Heart right ventricle (tissue), 16 donors: ENCODE results near the gene TEX28. TPM values are rescaled to one million over a fixed set of nuclear protein-coding genes. Genes with fewer than 3 reads are reported as not detected.
"Not testable (repeated sequence)": the region's sequence is repeated elsewhere in the genome, so short reads cannot be mapped to it uniquely, and the experiment has no call there.

Experiments
- ATAC-seq, 8 donors: fragments of 200-7000 bp; cut with Tn5 transposase; one replicate each; pipeline ENCODE4 v1.9.1; 2020; ENCODE audit warnings: mild to moderate bottlenecking in 8 of 8, moderate library complexity in 8 of 8, moderate number of reproducible peaks in 1 of 8
- DNase-seq, 2 donors: peaks; one replicate each; pipeline ENCODE4 v3.0.0-alpha.2; 2020
- H3K27ac ChIP-seq, 10 donors: fragments of 200-600 bp; sonication (generic) in 2 of 10; one replicate each; pipeline versions ENCODE4 v1.5.0 to v1.8.0; 2020 to 2022; ENCODE audit warnings: mild to moderate bottlenecking in 3 of 10
- H3K27me3 ChIP-seq, 7 donors: fragments of 200-600 bp; one replicate each; pipeline ENCODE4 v1.8.0; 2021 to 2022; ENCODE audit warnings: mild to moderate bottlenecking in 2 of 7
- H3K36me3 ChIP-seq, 9 donors: fragments of 200-600 bp; sonication (generic) in 1 of 9; one replicate each; pipeline versions ENCODE4 v1.5.0 to v1.8.0; 2020 to 2022; ENCODE audit warnings: mild to moderate bottlenecking in 2 of 9
- H3K4me1 ChIP-seq, 9 donors: fragments of 200-600 bp; sonication (generic) in 1 of 9; one replicate each; pipeline versions ENCODE4 v1.5.0 to v1.8.0; 2020 to 2022; ENCODE audit warnings: mild to moderate bottlenecking in 4 of 9
- H3K4me3 ChIP-seq, 10 donors: fragments of 200-600 bp; sonication (generic) in 2 of 10; one replicate each; pipeline versions ENCODE4 v1.5.0 to v1.8.0; 2020 to 2022; ENCODE audit warnings: mild to moderate bottlenecking in 7 of 10, moderate library complexity in 2 of 10
- H3K9me3 ChIP-seq, 11 donors: fragments of 200-600 bp in 10 of 11; sonication (generic) in 2 of 11; one replicate each; pipeline versions ENCODE4 v1.5.0 to v1.8.0; 2013 to 2022; ENCODE audit warnings: mild to moderate bottlenecking in 2 of 11, control low read depth in 1 of 11, moderate library complexity in 1 of 11
- WGBS, 2 donors: extraction: QIAGEN DNeasy Blood & Tissue Kit; methylation state at CpG; one replicate each; pipeline ENCODE4 v1.1.7; 2013; ENCODE audit warnings: inconsistent platforms in 1 of 2; 5-methylcytosine and 5-hydroxymethylcytosine counted together
- intact Hi-C, 10 donors: fragments of 100-400 bp; cut with DNase I; formaldehyde crosslinking; loops; one replicate each; pipeline versions ENCODE4 v1.11.1 to v1.14.2; 2022
- polyA plus RNA-seq, 2 donors: library from polyadenylated mRNA; stranded (reverse); fragments of 200-250 nt; gene quantifications; one replicate each; pipeline ENCODE4 v1.2.3, GENCODE V29; 2013
- total RNA-seq, 10 donors: library from RNA; stranded (reverse); fragmentation: NEBNext Ultra II Directional in 3 of 10; extraction: Animal tissue kit (Norgen Biotek cat#: 25700) in 3 of 10; gene quantifications; one replicate each; pipeline versions ENCODE4 v1.2.1 to v1.2.4, GENCODE V29; 2021 to 2023
- TF ChIP-seq, protein P1 (sequence below), 9 donors: fragments of 200-600 bp; sonication (generic) in 2 of 9; IDR thresholded peaks; one replicate each; pipeline versions ENCODE4 v1.5.0 to v1.8.0; 2021 to 2022; ENCODE audit warnings: antibody characterized with exemption in 9 of 9, mild to moderate bottlenecking in 5 of 9, moderate library complexity in 1 of 9
- donor health status: Arrhythmogenic right ventricular cardiomyopathy.
- donor health status: ischemic (EF 13 %, LVEDD 7.1; RV severe dilation, severe dysfunction).
- donor health status: healthy with polysubstance abuse.
- donor health status: DM: no; HTN: yes; CAD: no.
- donor health status: DM: no; HTN: no; CAD: no.
- donor health status: ischemic (EF 25% LVEDD 6.9; RV normal size, moderate dysfunction).
- donor health status: ischemic (EF 25% LVEDD 5.7; RV mildly dilated, moderate dysfunction).
- donor health status: healthy.
- donor health status: DM: yes; HTN: yes; CAD: no.
- donor health status: Ischemic cardiomyopathy.
- donor health status: ischemic (EF 35%, LVEDD 5.7; RV mildly dilated, moderate dysfunction).
- donor health status: nonischemic (EF 11% LVEDD 7.7; RV severe dilation, severe dysfunction).
- donor health status: DM: yes; HTN: yes; CAD: no.
- donor health status: PGD.
- donor health status: ischemic (EF 29% LVEDD 5.4; RV normal size, mild dysfunction).
- donor health status: nonischemic (EF 23%, LVEDD 6.1; RV moderate dilation, normal function).

TEX28 gene
- total and polyA plus RNA-seq, 12 donors = not detected

DNA sequence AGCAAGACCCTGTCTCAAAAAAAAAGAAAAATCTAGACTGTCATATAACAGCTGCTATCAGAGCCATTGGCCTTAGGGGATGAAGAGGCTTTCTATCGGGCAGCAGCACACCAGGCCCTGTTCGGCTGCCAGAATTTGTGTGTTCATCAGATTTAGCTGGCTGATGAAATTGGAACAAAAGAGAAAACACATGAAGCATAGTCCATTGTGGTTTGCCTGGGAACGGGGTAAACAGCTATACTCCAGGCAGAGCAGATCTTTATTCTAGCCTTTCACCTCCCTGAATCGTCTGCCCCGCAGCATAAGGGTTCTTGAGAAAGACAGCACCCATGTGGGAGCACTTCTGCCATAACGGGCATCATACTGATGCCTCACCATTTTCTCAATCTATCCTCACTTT is 12.3 kb upstream of the TEX28 start:
- ATAC-seq = no peak
- TF ChIP-seq, protein P1, sequence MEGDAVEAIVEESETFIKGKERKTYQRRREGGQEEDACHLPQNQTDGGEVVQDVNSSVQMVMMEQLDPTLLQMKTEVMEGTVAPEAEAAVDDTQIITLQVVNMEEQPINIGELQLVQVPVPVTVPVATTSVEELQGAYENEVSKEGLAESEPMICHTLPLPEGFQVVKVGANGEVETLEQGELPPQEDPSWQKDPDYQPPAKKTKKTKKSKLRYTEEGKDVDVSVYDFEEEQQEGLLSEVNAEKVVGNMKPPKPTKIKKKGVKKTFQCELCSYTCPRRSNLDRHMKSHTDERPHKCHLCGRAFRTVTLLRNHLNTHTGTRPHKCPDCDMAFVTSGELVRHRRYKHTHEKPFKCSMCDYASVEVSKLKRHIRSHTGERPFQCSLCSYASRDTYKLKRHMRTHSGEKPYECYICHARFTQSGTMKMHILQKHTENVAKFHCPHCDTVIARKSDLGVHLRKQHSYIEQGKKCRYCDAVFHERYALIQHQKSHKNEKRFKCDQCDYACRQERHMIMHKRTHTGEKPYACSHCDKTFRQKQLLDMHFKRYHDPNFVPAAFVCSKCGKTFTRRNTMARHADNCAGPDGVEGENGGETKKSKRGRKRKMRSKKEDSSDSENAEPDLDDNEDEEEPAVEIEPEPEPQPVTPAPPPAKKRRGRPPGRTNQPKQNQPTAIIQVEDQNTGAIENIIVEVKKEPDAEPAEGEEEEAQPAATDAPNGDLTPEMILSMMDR (IDR thresholded peaks at IDR 0.05) = no peak
- DNase-seq = no peak
- Histone ChIP-seq H3K36me3 (no peaks in the 10 kb centered on the region), H3K27ac (no peak overlapping the region), H3K4me3 (no peak overlapping the region), H3K4me1 (peaks cover 0 to 21% (median 0%) of the 10 kb centered on the region in 9 donors), H3K27me3 (peaks cover 0 to 16% (median 0%) of the 10 kb centered on the region in 7 donors), H3K9me3 (no peaks in the 10 kb centered on the region)
- intact Hi-C loops = no loop called here
- 82 to 83% methylated on average over 6 of the region's 6 CpGs for WGBS, 2 donors

GRCh38 chrX:154305541-154306205 is 10.7 kb upstream of the TEX28 start:
- peak overlapping the region in 1 of 10 donors; percentile 23 for H3K27ac ChIP-seq
- H3K36me3 ChIP-seq = no peaks in the 10 kb centered on the region
- no peaks in the 10 kb centered on the region for H3K9me3 ChIP-seq
- WGBS, 2 donors = 73 to 93% methylated on average over 7 to 11 of the region's 11 CpGs
- H3K4me3 ChIP-seq = no peak overlapping the region
- peaks cover 0 to 21% (median 0%) of the 10 kb centered on the region in 9 donors for H3K4me1 ChIP-seq
- peaks cover 0 to 16% (median 0%) of the 10 kb centered on the region in 7 donors for H3K27me3 ChIP-seq
- peak in 1 of 8 donors; percentile 67 for ATAC-seq
- intact Hi-C loops = no loop called here
- no peak for DNase-seq
- TF ChIP-seq, protein P1 (IDR thresholded peaks at IDR 0.05) = no peak

DNA sequence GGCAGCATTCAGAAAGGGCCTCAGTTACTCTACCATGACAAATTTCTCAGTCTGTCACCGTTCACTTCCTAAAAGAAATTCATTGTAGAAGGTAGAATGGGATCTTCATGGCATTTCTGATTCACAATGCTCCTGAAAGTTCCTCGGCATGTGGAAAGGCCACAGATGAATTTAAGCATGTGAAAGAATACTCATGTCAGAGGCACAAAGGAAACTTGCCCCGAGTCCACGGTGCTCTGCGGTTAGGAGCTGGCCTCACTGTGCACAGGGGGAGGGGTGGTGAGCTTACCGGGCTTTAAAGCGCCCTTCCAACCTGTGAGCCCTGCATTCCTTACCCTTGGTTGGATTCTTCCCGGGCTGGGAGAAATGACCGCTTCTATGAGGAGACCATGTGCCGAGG is 9.9 kb upstream of the TEX28 start:
- ATAC-seq = no peak
- WGBS, 2 donors = 87 to 90% methylated on average over 10 of the region's 10 CpGs
- Histone ChIP-seq H3K36me3 (no peaks in the 10 kb centered on the region), H3K4me3 (no peak overlapping the region), H3K27me3 (peaks cover 0 to 16% (median 0%) of the 10 kb centered on the region in 7 donors), H3K4me1 (peaks cover 0 to 21% (median 0%) of the 10 kb centered on the region in 9 donors), H3K27ac (no peak overlapping the region), H3K9me3 (no peaks in the 10 kb centered on the region)
- DNase-seq = no peak
- TF ChIP-seq, protein P1 (IDR thresholded peaks at IDR 0.05) = no peak
- intact Hi-C loops = no loop called here

GRCh38 chrX:154303476-154303875 is 8.6 kb upstream of the TEX28 start:
- Histone ChIP-seq H3K27me3 (peaks cover 0 to 16% (median 0%) of the 10 kb centered on the region in 7 donors), H3K9me3 (no peaks in the 10 kb centered on the region), H3K4me1 (peaks cover 0 to 15% (median 0%) of the 10 kb centered on the region in 9 donors), H3K4me3 (no peak overlapping the region), H3K36me3 (no peaks in the 10 kb centered on the region), H3K27ac (no peak overlapping the region)
- WGBS, 2 donors = 79 to 83% methylated on average over 8 of the region's 8 CpGs
- no peak for DNase-seq
- TF ChIP-seq, protein P1 (IDR thresholded peaks at IDR 0.05) = no peak
- intact Hi-C loops = no loop called here
- no peak for ATAC-seq

- H3K4me1 ChIP-seq, H3K36me3 ChIP-seq, ATAC-seq, H3K27ac ChIP-seq, H3K9me3 ChIP-seq, DNase-seq, H3K4me3 ChIP-seq, intact Hi-C loops: not testable (repeated sequence)
- whole genome bisulfite sequencing, 2 donors = 88 to 90% methylated on average over 6 to 7 of the region's 7 CpGs
- H3K27me3 ChIP-seq = peaks cover 0 to 16% (median 0%) of the 10 kb centered on the region in 7 donors
These were observed 8.1 kb upstream of the TEX28 start for GRCh38 chrX:154302998-154303397.
